ENCODE results near the gene CEP41.

CEP41 gene

DNA sequence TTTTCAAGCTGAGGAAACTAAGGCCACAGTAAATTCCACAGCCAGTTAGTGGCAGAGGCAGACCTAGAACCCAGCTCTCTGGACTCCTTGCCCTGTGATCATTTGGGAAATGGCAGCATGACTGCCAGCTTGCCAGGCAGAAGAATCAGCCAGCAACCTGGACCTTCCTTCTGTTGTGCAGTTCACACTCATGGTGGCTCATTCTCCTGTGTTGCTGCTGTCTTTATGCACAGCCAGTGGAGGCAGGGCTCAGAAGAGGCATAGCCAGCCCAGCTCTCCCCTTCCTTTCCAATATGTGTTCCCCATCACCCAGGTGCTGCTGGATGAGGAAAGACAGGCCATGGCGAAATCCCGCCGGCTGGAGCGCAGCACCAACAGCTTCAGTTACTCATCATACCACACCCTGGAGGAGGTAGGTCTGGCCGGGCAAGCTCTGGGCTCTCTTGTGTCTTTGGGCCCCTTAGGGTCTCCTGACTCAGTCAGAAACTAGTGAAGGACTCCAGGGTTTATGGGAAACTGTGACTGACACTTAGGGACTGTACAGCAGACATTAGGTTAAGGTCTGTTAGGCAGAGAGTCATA, 81.4 kb downstream of the CEP41 start:
- no peak overlapping the region for H3K27ac ChIP-seq
- no peak overlapping the region for H3K9ac ChIP-seq
- H3K4me2 ChIP-seq (ENCODE audit: low read length): no peak overlapping the region
- H3K36me3 ChIP-seq (ENCODE audit: control insufficient read depth, insufficient read depth, low read length): no peaks in the 10 kb centered on the region
- no peak for TF ChIP-seq CTCF (IDR thresholded peaks at IDR 0.05)
- H3K79me2 ChIP-seq: no peaks in the 10 kb centered on the region
- H3K4me1 ChIP-seq: no peaks in the 10 kb centered on the region
- H3K4me3 ChIP-seq (ENCODE audit: low read depth, low read length): no peak overlapping the region
- H3K9me3 ChIP-seq (ENCODE audit: control insufficient read depth, low read length): no peaks in the 10 kb centered on the region
- H2AFZ ChIP-seq: no peak overlapping the region
- H3K27me3 ChIP-seq (ENCODE audit: control insufficient read depth, insufficient read depth, low read length): no peaks in the 10 kb centered on the region

GRCh38 chr7:130358471-130358870, 82.3 kb downstream of the CEP41 start:
- H3K4me2 ChIP-seq (ENCODE audit: low read length): no peak overlapping the region
- no peak overlapping the region for H3K4me3 ChIP-seq (ENCODE audit: low read depth, low read length)
- no peak overlapping the region for H3K9ac ChIP-seq
- no peaks in the 10 kb centered on the region for H3K27me3 ChIP-seq (ENCODE audit: control insufficient read depth, insufficient read depth, low read length)
- H3K36me3 ChIP-seq (ENCODE audit: control insufficient read depth, insufficient read depth, low read length): no peaks in the 10 kb centered on the region
- no peak for TF ChIP-seq CTCF (IDR thresholded peaks at IDR 0.05)
- H2AFZ ChIP-seq: no peak overlapping the region
- H3K27ac ChIP-seq: no peak overlapping the region
- H3K9me3 ChIP-seq (ENCODE audit: control insufficient read depth, low read length): no peaks in the 10 kb centered on the region
- no peaks in the 10 kb centered on the region for H3K79me2 ChIP-seq
- no peaks in the 10 kb centered on the region for H3K4me1 ChIP-seq

- Histone ChIP-seq H3K27ac (peak overlapping the region; percentile 11), H3K4me2 (ENCODE audit: low read length) (no peak overlapping the region), H3K27me3 (ENCODE audit: control insufficient read depth, insufficient read depth, low read length) (no peaks in the 10 kb centered on the region), H3K9ac (no peak overlapping the region), H3K79me2 (no peaks in the 10 kb centered on the region), H3K36me3 (ENCODE audit: control insufficient read depth, insufficient read depth, low read length) (no peaks in the 10 kb centered on the region), H2AFZ (no peak overlapping the region), H3K4me3 (ENCODE audit: low read depth, low read length) (no peak overlapping the region), H3K4me1 (no peaks in the 10 kb centered on the region), H3K9me3 (ENCODE audit: control insufficient read depth, low read length) (no peaks in the 10 kb centered on the region)
- no peak for TF ChIP-seq CTCF (IDR thresholded peaks at IDR 0.05)
Observed at GRCh38 chr7:130356876-130357611, 83.8 kb downstream of the CEP41 start.

DNA sequence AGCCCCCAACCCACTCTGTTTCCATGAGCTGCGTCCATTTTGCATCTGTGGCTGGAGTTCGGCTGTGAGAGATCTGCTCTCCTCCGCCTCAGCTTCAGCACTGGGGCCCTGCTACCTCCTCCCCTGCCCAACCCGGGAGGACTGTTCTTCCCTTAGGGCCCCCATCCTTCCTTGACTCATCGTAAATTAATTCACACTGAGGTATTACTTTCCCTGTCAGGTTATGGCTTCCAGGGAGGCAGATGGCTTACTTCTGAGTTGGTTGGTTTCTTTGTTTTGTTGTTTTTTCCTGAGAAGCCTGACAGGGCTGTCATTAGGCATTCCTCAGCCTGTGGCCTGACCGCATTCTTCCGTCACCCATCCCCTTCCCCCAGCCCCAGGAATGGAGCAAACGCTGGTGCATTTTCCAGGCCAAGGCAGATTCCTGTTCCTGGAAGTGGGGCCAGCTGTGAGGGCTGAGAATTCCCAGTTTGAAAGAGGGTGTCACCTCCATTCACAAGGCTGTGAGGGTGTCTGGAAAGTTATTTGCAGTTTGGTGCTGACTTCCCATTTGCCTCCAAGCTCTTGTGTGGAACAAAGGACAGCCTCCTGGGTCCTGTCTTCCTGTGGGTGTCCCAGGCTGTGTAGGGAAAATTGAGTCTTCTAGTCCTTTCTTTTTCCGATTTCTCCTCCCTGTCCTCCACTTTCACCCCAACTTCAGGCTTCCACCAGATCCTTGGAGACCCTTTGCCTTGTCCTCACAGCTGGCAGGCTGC, 84.5 kb downstream of the CEP41 start:
- TF ChIP-seq CTCF (IDR thresholded peaks at IDR 0.05): no peak
- H3K4me3 ChIP-seq (ENCODE audit: low read depth, low read length): no peak overlapping the region

More for the DNA sequence above, 84.5 kb downstream of the CEP41 start:
- no peaks in the 10 kb centered on the region for H3K27me3 ChIP-seq (ENCODE audit: control insufficient read depth, insufficient read depth, low read length)
- H3K27ac ChIP-seq: peak overlapping the region; percentile 11
- H3K4me1 ChIP-seq: no peaks in the 10 kb centered on the region
- no peak overlapping the region for H2AFZ ChIP-seq
- H3K36me3 ChIP-seq (ENCODE audit: control insufficient read depth, insufficient read depth, low read length): no peaks in the 10 kb centered on the region
- H3K9me3 ChIP-seq (ENCODE audit: control insufficient read depth, low read length): no peaks in the 10 kb centered on the region
- H3K9ac ChIP-seq: no peak overlapping the region
- H3K4me2 ChIP-seq (ENCODE audit: low read length): no peak overlapping the region
- H3K79me2 ChIP-seq: no peaks in the 10 kb centered on the region
